K562 (cell line): ENCODE data around the gene GTPBP8. TPM values are rescaled to one million over a fixed set of nuclear protein-coding genes. Genes with fewer than 3 reads are reported as not detected.

Experiments used
- ATAC-seq: fragments of 200-7000 bp; cut with Tn5 transposase; 3 replicates; pipeline ENCODE4 v1.9.1; 2020; ENCODE audit warnings: moderate library complexity
- BruUV-seq: library from RNA; stranded (reverse); fragments of 400-500 nt; replicated peaks from 2 replicates; lab custom pipeline; 2021; lab: Mats Ljungman, UMichigan
- CTCF ChIA-PET: fragments of 300-600 bp; formaldehyde crosslinking; extraction: SDS; loops from one replicate; lab custom pipeline; 2021; ENCODE audit warnings: low intra/inter-chr PET ratio; lab: Yijun Ruan, JAX
- POLR2A ChIA-PET: fragments of 300-600, 350-650 bp; sonication (Branson Sonifier 250); formaldehyde crosslinking; extraction: SDS; loops from one replicate; lab custom pipeline; 2021; ENCODE audit warnings: antibody characterized with exemption, inconsistent platforms; lab: Yijun Ruan, JAX
- DNase-seq, 4 experiments: peaks; one replicate each; pipeline versions ENCODE4 v3.0.0 to v3.0.0-alpha.2; 2011 to 2018; ENCODE audit warnings: low spot score in 3 of 4, mixed read lengths in 3 of 4; ENCODE audit errors: extremely low read depth in 1 of 4
- FAIRE-seq: peaks from 2 replicates; lab custom pipeline; 2011; peaks lifted over from hg19 to GRCh38; lab: Jason Lieb, UNC
- H2AFZ ChIP-seq: 2 replicates; pipeline ENCODE4 v1.6.0; 2011; ENCODE audit warnings: low read depth, low read length, control low read depth, inconsistent platforms
- H3K27ac ChIP-seq: fragments of 200-600 bp; 3 replicates; pipeline ENCODE4 v1.8.0; 2011; ENCODE audit warnings: low read depth, mild to moderate bottlenecking, control low read depth, inconsistent platforms, low read length, moderate library complexity, mixed read lengths; ENCODE audit errors: extremely low read depth
- H3K27me3 ChIP-seq, 2 experiments: fragments of 300-600 bp in 1 of 2; 2 replicates in 1 of 2; 3 replicates in 1 of 2; pipeline versions ENCODE4 v1.6.0 to v1.8.0; 2011; ENCODE audit warnings: inconsistent platforms in 2 of 2, low read length in 2 of 2, mild to moderate bottlenecking in 1 of 2, mixed read lengths in 1 of 2, moderate library complexity in 1 of 2; ENCODE audit not compliant: control insufficient read depth in 2 of 2, insufficient read depth in 2 of 2
- H3K36me3 ChIP-seq: fragments of 300-600 bp; 3 replicates; pipeline ENCODE4 v1.8.0; 2011; ENCODE audit warnings: mild to moderate bottlenecking, low read length, inconsistent platforms; ENCODE audit not compliant: control insufficient read depth, insufficient read depth
- H3K4me1 ChIP-seq, 2 experiments: fragments of 200-600 bp in 1 of 2; replicated peaks in 1 of 2; 2 replicates in 1 of 2; 3 replicates in 1 of 2; pipeline versions ENCODE4 v1.5.1 to v1.8.0; 2011; ENCODE audit warnings: inconsistent platforms in 2 of 2, low read length in 2 of 2, mild to moderate bottlenecking in 1 of 2, mixed read lengths in 1 of 2, moderate library complexity in 1 of 2; ENCODE audit not compliant: control insufficient read depth in 2 of 2, insufficient read depth in 2 of 2
- H3K4me2 ChIP-seq: 2 replicates; pipeline ENCODE4 v1.6.1; 2011; ENCODE audit warnings: low read length, control low read depth, inconsistent platforms, mixed read lengths; ENCODE audit not compliant: insufficient read depth
- H3K4me3 ChIP-seq: fragments of 200-600 bp; sonication (generic), shearing (Covaris generic); 2 replicates; pipeline ENCODE4 v1.5.1; 2016; ENCODE audit warnings: control low read depth, inconsistent platforms
- H3K79me2 ChIP-seq: fragments of 200-600 bp; 3 replicates; pipeline ENCODE4 v1.8.0; 2011; ENCODE audit warnings: low read length, inconsistent platforms; ENCODE audit not compliant: control insufficient read depth, insufficient read depth
- H3K9ac ChIP-seq, 2 experiments: 2 replicates each; pipeline versions ENCODE4 v1.6.0 to v1.6.1; 2011; ENCODE audit warnings: low read depth in 2 of 2, low read length in 2 of 2, control low read depth in 1 of 2, inconsistent platforms in 1 of 2, mild to moderate bottlenecking in 1 of 2, mixed read lengths in 1 of 2; ENCODE audit not compliant: insufficient read depth in 1 of 2
- H3K9me1 ChIP-seq: one replicate; pipeline ENCODE4 v1.6.0; 2011; ENCODE audit warnings: inconsistent platforms, mild to moderate bottlenecking, low read length, moderate library complexity; ENCODE audit not compliant: control insufficient read depth, insufficient read depth
- H3K9me3 ChIP-seq: replicated peaks from 2 replicates; pipeline ENCODE4 v1.5.1; 2011; ENCODE audit warnings: low read depth, low read length, inconsistent platforms; ENCODE audit not compliant: control insufficient read depth, insufficient read depth
- H4K20me1 ChIP-seq: replicated peaks from 2 replicates; pipeline ENCODE4 v1.6.1; 2011; ENCODE audit warnings: low read length, inconsistent platforms, mixed read lengths; ENCODE audit not compliant: control insufficient read depth, insufficient read depth
- ARID1B ChIP-seq: fragments of 450-650 bp; IDR thresholded peaks from 2 replicates; pipeline ENCODE4 v1.6.1; 2016; ENCODE audit warnings: antibody characterized with exemption, mild to moderate bottlenecking, inconsistent platforms
- CBX3 ChIP-seq, 2 experiments: IDR thresholded peaks; 1 replicate in 1 of 2; 2 replicates in 1 of 2; pipeline ENCODE4 v1.6.1; 2012; ENCODE audit warnings: inconsistent platforms in 2 of 2, low read length in 2 of 2, borderline replicate concordance in 1 of 2, control low read depth in 1 of 2
- HMGXB4 ChIP-seq: sonication (generic); formaldehyde crosslinking; IDR thresholded peaks from 2 replicates; pipeline ENCODE4 v1.8.1; 2023; ENCODE audit warnings: mild to moderate bottlenecking, missing genetic modification reagents
- MCM5 ChIP-seq: fragments of 450-650 bp; IDR thresholded peaks from 2 replicates; pipeline ENCODE4 v1.6.1; 2016; ENCODE audit warnings: low read depth
- POLR2G ChIP-seq: fragments of 200-400 bp; formaldehyde crosslinking; IDR thresholded peaks from 2 replicates; pipeline ENCODE4 v1.6.1; 2017; ENCODE audit warnings: low read depth, mild to moderate bottlenecking, antibody characterized with exemption, low read length, moderate library complexity
- PYGO2 ChIP-seq: fragments of 450-650 bp; IDR thresholded peaks from 2 replicates; pipeline ENCODE4 v1.6.1; 2016; ENCODE audit warnings: mild to moderate bottlenecking, missing genetic modification characterization, moderate library complexity, missing compliant biosample characterization
- SAFB2 ChIP-seq: fragments of 200-400 bp; formaldehyde crosslinking; IDR thresholded peaks from 2 replicates; pipeline ENCODE4 v1.6.1; 2018; ENCODE audit warnings: borderline replicate concordance, low read length, low read depth, moderate library complexity; ENCODE audit not compliant: severe bottlenecking
- ZFP36 ChIP-seq: fragments of 150-350 bp; IDR thresholded peaks from 2 replicates; pipeline ENCODE4 v1.6.1; 2018; ENCODE audit warnings: low read length, low read depth; ENCODE audit not compliant: partially characterized antibody
- ZHX1 ChIP-seq: fragments of 150-350 bp; conservative IDR thresholded peaks from 2 replicates; pipeline ENCODE4 v1.6.1; 2014; ENCODE audit warnings: low read length
- WGBS: fragments of 100-300 bp; shearing (Covaris generic); methylation state at CpG from one replicate; pipeline ENCODE4 v1.1.6; 2016; ENCODE audit warnings: low coverage, mixed read lengths; ENCODE audit not compliant: insufficient coverage; ENCODE audit errors: missing lambda C conversion rate; 5-methylcytosine and 5-hydroxymethylcytosine counted together
- in situ Hi-C: fragments of 300-500 bp; cut with MboI; formaldehyde crosslinking; loops from 4 replicates; pipeline ENCODE4 v1.15.0; 2018; ENCODE audit warnings: inconsistent platforms, mixed read lengths
- intact Hi-C: fragments of 100-400 bp; cut with micrococcal nuclease; formaldehyde crosslinking; loops from 2 replicates; pipeline ENCODE4 v1.14.2; 2022
- polyA plus RNA-seq, 8 experiments: library from polyadenylated mRNA; depleted of rRNA in 4 of 8; stranded (reverse) in 5 of 8; unstranded in 3 of 8; fragments of >200 nt; fragmentation: Nextera tagmentation in 2 of 8; fragmentation: Illumina TruSeq in 1 of 8; extraction: Ambion mirVana in 2 of 8; extraction: Trizol in 1 of 8; gene quantifications; 2 replicates each; pipeline versions ENCODE4 v1.2.1 to v1.2.3, GENCODE V29; 2011 to 2014; ENCODE audit warnings: inconsistent platforms in 1 of 8, missing spikeins in 1 of 8
- total RNA-seq, 7 experiments: library from RNA; depleted of rRNA in 6 of 7; stranded (reverse); fragments of >200 nt in 6 of 7; fragmentation: Illumina TruSeq in 2 of 7; extraction: Trizol in 2 of 7; gene quantifications; 2 replicates each; pipeline versions ENCODE4 v1.2.1 to v1.2.3, GENCODE V29; 2011 to 2021; ENCODE audit warnings: low replicate concordance in 1 of 7
- TF ChIP-seq, protein P1 (sequence below), 2 experiments: fragments of 250-450 bp in 1 of 2; fragments of 450-650 bp in 1 of 2; sonication (Bioruptor Pico) in 1 of 2; IDR thresholded peaks; 2 replicates each; pipeline versions ENCODE4 v1.6.1 to v1.8.0; 2016 to 2021; ENCODE audit warnings: mild to moderate bottlenecking in 2 of 2, moderate library complexity in 2 of 2, missing compliant biosample characterization in 1 of 2, missing genetic modification characterization in 1 of 2

The GTPBP8 gene
- total and polyA plus RNA-seq, 9 of the 15 experiments (the other 6 are each of a cell fraction or from before 2014, with no cell fraction given) = 14.0 to 33.3 (median 20.8) TPM

GRCh38 chr3:112967425-112967824, 23.4 kb upstream of the GTPBP8 start:
- no TSS peak for BruUV-seq
- Histone ChIP-seq H3K4me2 (no peak overlapping the region), H3K4me3 (no peak overlapping the region), H3K27me3 (no peaks in the 10 kb centered on the region), H3K27ac (no peak overlapping the region), H3K9ac (no peak overlapping the region), H4K20me1 (no peaks in the 10 kb centered on the region), H3K36me3 (no peaks in the 10 kb centered on the region), H3K9me3 (0 out of 2 replicates have a peak, but pooled peaks cover 2% of the 10 kb centered on the region), H3K9me1 (no peaks in the 10 kb centered on the region), H2AFZ (no peak overlapping the region), H3K4me1 (no peaks in the 10 kb centered on the region), H3K79me2 (no peaks in the 10 kb centered on the region)
- 54% methylated on average over 1 of the region's 1 CpG for WGBS
- DNase-seq (no peak), ATAC-seq (no peak), FAIRE-seq (no peak)
- in situ Hi-C loops (no loop called here), intact Hi-C loops (no loop called here)
- CTCF ChIA-PET = no interaction called here
- POLR2A ChIA-PET = interaction anchor here (0.7 kb wide), 1 partner anchor 22 kb away, joined by 3 read pairs; no protein-coding TSS in a partner anchor
- TF ChIP-seq ZHX1 = no peak
- TF ChIP-seq ARID1B = no peak
- no peak for TF ChIP-seq POLR2G
- TF ChIP-seq PYGO2 = no peak
- no peak for TF ChIP-seq SAFB2
- no peak for TF ChIP-seq HMGXB4 (CRISPR knock-in tag)
- TF ChIP-seq ZFP36 = no peak
- TF ChIP-seq CBX3 (IDR thresholded peaks at IDR 0.05; ENCODE audit: borderline replicate concordance in 1 of 2, low read length in 2 of 2) = no peak
- TF ChIP-seq MCM5 = no peak
- TF ChIP-seq, protein P1, sequence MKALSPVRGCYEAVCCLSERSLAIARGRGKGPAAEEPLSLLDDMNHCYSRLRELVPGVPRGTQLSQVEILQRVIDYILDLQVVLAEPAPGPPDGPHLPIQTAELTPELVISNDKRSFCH (CRISPR knock-in tag; IDR thresholded peaks at IDR 0.05) = no peak
- TF ChIP-seq, protein P1 (tag; IDR thresholded peaks at IDR 0.05) = no peak
